CD8-positive, alpha-beta memory T cell (primary cell): ENCODE data around the gene PIGT. TPM values are rescaled to one million over a fixed set of nuclear protein-coding genes. Genes with fewer than 3 reads are reported as not detected.

Experiments
- CTCF ChIA-PET: fragments of 350-600 bp; sonication (Branson Sonifier 250); formaldehyde crosslinking; loops from one replicate; lab custom pipeline; 2021; ENCODE audit warnings: antibody characterized with exemption; lab: Charles Lee
- POLR2A ChIA-PET: fragments of 350-600 bp; sonication (Branson Sonifier 250); formaldehyde crosslinking; loops from one replicate; lab custom pipeline; 2021; ENCODE audit warnings: antibody characterized with exemption; lab: Charles Lee
- DNase-seq, 5 donors: peaks; one replicate each; pipeline versions ENCODE4 v3.0.0 to v3.0.0-alpha.2; 2020 to 2022; ENCODE audit warnings: mixed read lengths in 1 of 5
- H3K27ac ChIP-seq: one replicate; pipeline ENCODE4 v1.7.0; 2013; ENCODE audit warnings: low read depth, mild to moderate bottlenecking, low read length, moderate library complexity
- H3K27me3 ChIP-seq: 2 replicates; pipeline ENCODE4 v1.7.0; 2013; ENCODE audit warnings: low read length, mild to moderate bottlenecking; ENCODE audit not compliant: insufficient read depth, poor library complexity, severe bottlenecking
- H3K36me3 ChIP-seq: 2 replicates; pipeline ENCODE4 v1.7.0; 2013; ENCODE audit warnings: mild to moderate bottlenecking, low read length, moderate library complexity; ENCODE audit not compliant: insufficient read depth
- H3K4me1 ChIP-seq: 2 replicates; pipeline ENCODE4 v1.7.0; 2013; ENCODE audit warnings: mild to moderate bottlenecking, low read length, moderate library complexity; ENCODE audit not compliant: insufficient read depth
- H3K4me3 ChIP-seq: 2 replicates; pipeline ENCODE4 v1.7.0; 2013; ENCODE audit warnings: mild to moderate bottlenecking, low read length
- H3K9me3 ChIP-seq: 2 replicates; pipeline ENCODE4 v1.7.0; 2013; ENCODE audit warnings: mild to moderate bottlenecking, low read length
- H3K27ac Mint-ChIP-seq, 8 donors: one replicate each; pipeline ENCODE4 v1.8.0; 2020 to 2021; ENCODE audit warnings: mixed read lengths in 8 of 8, mild to moderate bottlenecking in 6 of 8, inconsistent platforms in 3 of 8, moderate library complexity in 3 of 8
- H3K27me3 Mint-ChIP-seq, 2 donors: one replicate each; pipeline ENCODE4 v1.8.0; 2020 to 2021; ENCODE audit warnings: mixed read lengths in 2 of 2, mild to moderate bottlenecking in 1 of 2, moderate library complexity in 1 of 2
- H3K36me3 Mint-ChIP-seq, 3 donors: one replicate each; pipeline ENCODE4 v1.8.0; 2020 to 2021; ENCODE audit warnings: mixed read lengths in 3 of 3, inconsistent platforms in 1 of 3, mild to moderate bottlenecking in 1 of 3
- H3K4me1 Mint-ChIP-seq, 3 donors: one replicate each; pipeline ENCODE4 v1.8.0; 2020 to 2021; ENCODE audit warnings: mixed read lengths in 3 of 3, inconsistent platforms in 1 of 3, mild to moderate bottlenecking in 1 of 3
- H3K4me3 Mint-ChIP-seq, 7 donors: one replicate each; pipeline ENCODE4 v1.8.0; 2020 to 2021; ENCODE audit warnings: mixed read lengths in 7 of 7, mild to moderate bottlenecking in 6 of 7, moderate library complexity in 4 of 7, inconsistent platforms in 2 of 7
- H3K9me3 Mint-ChIP-seq, 5 donors: one replicate each; pipeline ENCODE4 v1.8.0; 2020 to 2022; ENCODE audit warnings: mixed read lengths in 5 of 5, mild to moderate bottlenecking in 3 of 5, moderate library complexity in 2 of 5, inconsistent platforms in 1 of 5
- polyA plus RNA-seq: library from polyadenylated mRNA; unstranded; fragments of 300-500 nt; fragmentation: Illumina TruSeq; gene quantifications from one replicate; pipeline ENCODE4 v1.2.3, GENCODE V29; 2021
- total RNA-seq, 2 experiments: library from RNA; stranded (reverse); gene quantifications; one replicate each; pipeline ENCODE4 v1.2.3, GENCODE V29; 2021

The PIGT gene
- total and polyA plus RNA-seq, 3 experiments from 2014 or later: 76.3 to 96.4 (median 76.4) TPM

DNA sequence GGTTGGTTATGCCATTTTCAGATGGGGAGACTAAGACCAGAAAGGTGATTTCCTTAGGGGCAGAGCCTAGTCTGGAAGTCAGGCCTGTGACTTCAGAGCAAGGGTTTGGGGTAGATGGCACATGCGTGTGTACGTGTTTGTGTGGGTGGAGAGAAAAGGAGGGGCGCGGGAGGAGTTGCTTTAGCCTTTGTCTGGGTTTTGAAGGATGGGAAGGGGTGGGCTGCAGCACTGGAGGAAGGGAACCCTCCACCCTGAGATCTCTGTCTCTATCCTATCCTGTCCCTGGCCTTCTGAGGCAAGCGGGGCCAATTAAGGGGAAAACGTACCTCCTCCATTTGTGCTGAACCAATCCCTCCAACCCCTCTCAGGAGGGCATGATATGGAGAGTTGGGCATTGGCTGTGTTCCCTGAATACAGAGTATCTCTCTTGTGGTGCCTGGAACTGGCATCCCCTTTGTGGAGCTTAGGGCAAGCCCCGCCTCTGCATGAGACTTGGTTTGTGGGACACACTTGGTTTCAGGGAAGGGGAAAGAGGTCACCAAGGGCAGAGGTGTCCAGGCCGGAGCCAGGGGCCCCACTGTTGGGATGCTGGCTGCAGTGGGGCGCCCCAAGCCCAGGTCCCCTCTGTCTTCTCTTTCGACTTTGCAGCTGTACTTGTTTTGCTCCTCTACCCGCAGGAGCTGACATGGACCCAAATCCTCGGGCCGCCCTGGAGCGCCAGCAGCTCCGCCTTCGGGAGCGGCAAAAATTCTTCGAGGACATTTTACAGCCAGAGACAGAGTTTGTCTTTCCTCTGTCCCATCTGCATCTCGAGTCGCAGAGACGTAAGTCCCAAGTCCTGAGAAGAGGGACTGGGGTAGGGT lies 7.9 kb upstream of the PIGT start, which contains the start of gene DBNDD2:
Gene DBNDD2 (plus strand): TSS at position 507 of the 863 bp plus-strand sequence. CDS start 179 bp downstream, at position 686.
- ChIA-PET CTCF (interaction anchor here (0.9 to 2.2 kb wide), 6 partner anchors 8 to 46 kb away, joined by 3 to 15 read pairs (median 4); partner anchors contain the start of gene PIGT), POLR2A (interaction anchor here (0.9 to 3.5 kb wide), 2 partner anchors 8 to 44 kb away, joined by 8 to 25 read pairs; partner anchors contain the start of gene PIGT)
- Mint-ChIP-seq H3K4me1 (peaks cover 8 to 23% (median 17%) of the 10 kb centered on the region in 3 donors), H3K36me3 (peaks cover 0 to 15% (median 10%) of the 10 kb centered on the region in 3 donors), H3K27me3 (peaks cover 0 to 3% of the 10 kb centered on the region in 2 donors), H3K4me3 (peak within 1 kb of the TSS; percentile 69 to 95 (median 79)), H3K27ac (peak within 1 kb of the TSS; percentile 26 to 95 (median 76)), H3K9me3 (no peaks in the 10 kb centered on the region)
- Histone ChIP-seq H3K4me1 (peaks cover 5% of the 10 kb centered on the region), H3K4me3 (no peak within 1 kb of the TSS), H3K27ac (peak within 1 kb of the TSS; percentile 57), H3K36me3 (no peaks in the 10 kb centered on the region), H3K9me3 (no peaks in the 10 kb centered on the region), H3K27me3 (no peaks in the 10 kb centered on the region)
- peak in 1 of 5 donors; percentile 43 for DNase-seq

GRCh38 chr20:45408646-45409213 lies 7.2 kb upstream of the PIGT start:
- ChIA-PET CTCF (interaction anchor here (0.9 to 2.9 kb wide), 3 partner anchors 28 to 41 kb away, joined by 3 to 10 read pairs (median 7); no protein-coding TSS in a partner anchor), POLR2A (interaction anchor here (3.5 kb wide), 1 partner anchor 7 kb away, joined by 25 read pairs; the partner anchor contains the start of gene PIGT)
- Histone ChIP-seq H3K4me1 (peaks cover 5% of the 10 kb centered on the region), H3K4me3 (no peak overlapping the region), H3K36me3 (no peaks in the 10 kb centered on the region), H3K27me3 (no peaks in the 10 kb centered on the region), H3K9me3 (no peaks in the 10 kb centered on the region), H3K27ac (no peak overlapping the region)
- peak in 1 of 5 donors; percentile 23 for DNase-seq
- H3K4me3 Mint-ChIP-seq: peak overlapping the region in 6 of 7 donors; percentile 3 to 79 (median 62)
- H3K27me3 Mint-ChIP-seq: peaks cover 0 to 3% of the 10 kb centered on the region in 2 donors
- peaks cover 0 to 15% (median 10%) of the 10 kb centered on the region in 3 donors for H3K36me3 Mint-ChIP-seq
- H3K9me3 Mint-ChIP-seq: no peaks in the 10 kb centered on the region
- peaks cover 8 to 23% (median 17%) of the 10 kb centered on the region in 3 donors for H3K4me1 Mint-ChIP-seq
- H3K27ac Mint-ChIP-seq: peak overlapping the region in 6 of 8 donors; percentile 14 to 89 (median 75)

- peak overlapping the region in 1 of 8 donors; percentile 55 for H3K27ac Mint-ChIP-seq
These were observed 6.2 kb upstream of the PIGT start for GRCh38 chr20:45409521-45410272.

GRCh38 chr20:45410887-45411286 lies 5.1 kb upstream of the PIGT start:
- Mint-ChIP-seq H3K9me3 (no peaks in the 10 kb centered on the region), H3K27me3 (peaks cover 0 to 3% of the 10 kb centered on the region in 2 donors), H3K4me1 (peaks cover 15 to 29% (median 21%) of the 10 kb centered on the region in 3 donors), H3K4me3 (peak overlapping the region in 1 of 7 donors; percentile 46), H3K36me3 (peaks cover 0 to 20% (median 10%) of the 10 kb centered on the region in 3 donors), H3K27ac (peak overlapping the region in 3 of 8 donors; percentile 9 to 68 (median 41))
- Histone ChIP-seq H3K27me3 (no peaks in the 10 kb centered on the region), H3K9me3 (no peaks in the 10 kb centered on the region), H3K4me1 (peaks cover 7% of the 10 kb centered on the region), H3K36me3 (no peaks in the 10 kb centered on the region), H3K27ac (no peak overlapping the region), H3K4me3 (no peak overlapping the region)
- POLR2A ChIA-PET: no interaction called here
- CTCF ChIA-PET: interaction anchor here (0.7 to 2.9 kb wide), 2 partner anchors 26 to 37 kb away, joined by 3 to 7 read pairs; no protein-coding TSS in a partner anchor
- DNase-seq: no peak

More at GRCh38 chr20:45409521-45410272, 6.2 kb upstream of the PIGT start:
- DNase-seq: no peak
- no peak overlapping the region for H3K4me3 ChIP-seq
- peaks cover 0 to 15% (median 10%) of the 10 kb centered on the region in 3 donors for H3K36me3 Mint-ChIP-seq
- CTCF ChIA-PET: interaction anchor here (2.9 kb wide), 1 partner anchor 36 kb away, joined by 7 read pairs; no protein-coding TSS in a partner anchor
- peak overlapping the region in 1 of 7 donors; percentile 46 for H3K4me3 Mint-ChIP-seq
- H3K36me3 ChIP-seq: no peaks in the 10 kb centered on the region
- H3K27me3 ChIP-seq: no peaks in the 10 kb centered on the region
- H3K27ac ChIP-seq: no peak overlapping the region
- no peaks in the 10 kb centered on the region for H3K9me3 Mint-ChIP-seq
- no peaks in the 10 kb centered on the region for H3K9me3 ChIP-seq
- POLR2A ChIA-PET: no interaction called here
- peaks cover 12 to 25% (median 16%) of the 10 kb centered on the region in 3 donors for H3K4me1 Mint-ChIP-seq
- peaks cover 0 to 3% of the 10 kb centered on the region in 2 donors for H3K27me3 Mint-ChIP-seq
- peaks cover 5% of the 10 kb centered on the region for H3K4me1 ChIP-seq

DNA sequence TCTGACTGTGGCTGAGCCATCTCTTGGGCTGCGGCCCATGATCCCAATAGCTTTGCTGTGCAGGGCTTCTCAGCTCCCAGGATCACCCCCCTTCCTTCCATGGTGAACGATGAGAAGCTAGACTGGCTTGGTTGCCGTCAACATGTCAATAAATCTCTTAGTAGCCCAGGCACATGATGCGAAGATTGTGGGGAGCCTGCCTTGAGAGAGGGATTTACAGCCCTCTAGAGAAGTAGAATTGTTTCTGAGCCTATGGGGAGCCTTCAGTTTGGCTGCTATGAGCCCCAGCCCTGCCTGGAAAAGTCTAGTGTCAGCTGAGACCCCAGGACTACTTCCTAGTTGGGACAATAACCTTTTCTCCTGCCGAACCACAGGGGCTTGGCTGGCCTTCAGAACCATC lies 3.3 kb upstream of the PIGT start:
- no peaks in the 10 kb centered on the region for H3K36me3 ChIP-seq
- no peak overlapping the region for H3K4me3 ChIP-seq
- Mint-ChIP-seq H3K4me1 (peaks cover 31 to 40% (median 32%) of the 10 kb centered on the region in 3 donors), H3K9me3 (no peaks in the 10 kb centered on the region), H3K27ac (peak overlapping the region in 4 of 8 donors; percentile 1 to 82 (median 34)), H3K36me3 (peaks cover 0 to 31% (median 10%) of the 10 kb centered on the region in 3 donors), H3K27me3 (peaks cover 0 to under 1% of the 10 kb centered on the region in 2 donors), H3K4me3 (peak overlapping the region in 1 of 7 donors; percentile 12)
- H3K4me1 ChIP-seq: peaks cover 19% of the 10 kb centered on the region
- CTCF ChIA-PET: interaction anchor here (1.0 to 2.8 kb wide), 6 partner anchors 24 to 52 kb away, joined by 3 to 17 read pairs (median 4); no protein-coding TSS in a partner anchor
- DNase-seq: no peak
- H3K27me3 ChIP-seq: no peaks in the 10 kb centered on the region
- H3K9me3 ChIP-seq: no peaks in the 10 kb centered on the region
- POLR2A ChIA-PET: interaction anchor here (1.3 kb wide), 1 partner anchor 50 kb away, joined by 4 read pairs; no protein-coding TSS in a partner anchor
- H3K27ac ChIP-seq: no peak overlapping the region

DNA sequence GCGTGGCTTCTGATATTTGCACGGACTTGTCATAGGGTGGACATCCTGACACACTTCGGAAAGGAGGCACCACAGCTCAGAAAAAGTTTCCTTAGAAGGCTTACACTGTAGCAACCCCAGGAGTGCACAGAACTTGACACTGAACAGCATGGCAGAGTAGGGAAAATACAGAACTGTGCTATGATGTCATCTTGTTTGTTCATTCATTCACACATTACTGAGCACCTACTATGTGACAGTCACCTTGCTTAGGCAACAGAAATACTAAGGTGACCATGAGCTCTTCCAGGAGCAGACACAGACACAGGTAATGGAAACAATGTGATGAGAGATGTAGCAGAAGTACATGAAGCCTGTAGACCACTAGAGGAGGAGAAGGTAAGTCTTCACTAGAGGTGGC lies 2.5 kb upstream of the PIGT start:
- H3K36me3 Mint-ChIP-seq: peaks cover 0 to 39% (median 13%) of the 10 kb centered on the region in 3 donors
- Histone ChIP-seq H3K27me3 (no peaks in the 10 kb centered on the region), H3K4me1 (peaks cover 21% of the 10 kb centered on the region), H3K27ac (no peak overlapping the region), H3K4me3 (no peak overlapping the region), H3K9me3 (no peaks in the 10 kb centered on the region), H3K36me3 (no peaks in the 10 kb centered on the region)
- POLR2A ChIA-PET: interaction anchor here (0.7 to 1.3 kb wide), 2 partner anchors 50 to 51 kb away, joined by 4 read pairs; no protein-coding TSS in a partner anchor
- no peak for DNase-seq
- no peaks in the 10 kb centered on the region for H3K27me3 Mint-ChIP-seq
- peaks cover 36 to 44% (median 41%) of the 10 kb centered on the region in 3 donors for H3K4me1 Mint-ChIP-seq
- no peaks in the 10 kb centered on the region for H3K9me3 Mint-ChIP-seq
- H3K4me3 Mint-ChIP-seq: peak overlapping the region in 2 of 7 donors; percentile 12 to 37
- H3K27ac Mint-ChIP-seq: peak overlapping the region in 5 of 8 donors; percentile 17 to 68 (median 60)
- CTCF ChIA-PET: interaction anchor here (1.2 to 2.8 kb wide), 5 partner anchors 23 to 53 kb away, joined by 4 to 17 read pairs (median 4); partner anchors contain the start of gene SYS1
